Fibroblast of lung (primary cell): Measurements from ENCODE around the gene SDSL. TPM values are rescaled to one million over a fixed set of nuclear protein-coding genes. Genes with fewer than 3 reads are reported as not detected.

ENCODE experiments used
- DNase-seq, 2 donors: peaks; one replicate each; pipeline versions ENCODE4 v3.0.0 to v3.0.0-alpha.2; 2010; ENCODE audit warnings: low read depth in 2 of 2
- H2AFZ ChIP-seq: 2 replicates; pipeline ENCODE4 v1.5.1; 2012; ENCODE audit warnings: low read length, control low read depth, inconsistent platforms
- H3K27ac ChIP-seq: 2 replicates; pipeline ENCODE4 v1.5.1; 2011; ENCODE audit warnings: low read length, control low read depth; ENCODE audit not compliant: insufficient read depth
- H3K27me3 ChIP-seq: 2 replicates; pipeline ENCODE4 v1.5.1; 2011; ENCODE audit warnings: mild to moderate bottlenecking, low read length; ENCODE audit not compliant: control insufficient read depth, insufficient read depth
- H3K36me3 ChIP-seq: 2 replicates; pipeline ENCODE4 v1.5.1; 2011; ENCODE audit warnings: low read length; ENCODE audit not compliant: control insufficient read depth, insufficient read depth
- H3K4me1 ChIP-seq: 2 replicates; pipeline ENCODE4 v1.5.1; 2011; ENCODE audit warnings: low read length; ENCODE audit not compliant: control insufficient read depth, insufficient read depth; ENCODE audit errors: extremely low read depth
- H3K4me2 ChIP-seq: 2 replicates; pipeline ENCODE4 v1.5.1; 2011; ENCODE audit warnings: low read length, control low read depth; ENCODE audit not compliant: insufficient read depth; ENCODE audit errors: extremely low read depth
- H3K4me3 ChIP-seq, 4 experiments: fragments of 200-600 bp in 1 of 4; sonication (generic) in 1 of 4; replicated peaks in 1 of 4; 2 replicates each; pipeline ENCODE4 v1.5.1; 2011 to 2016; ENCODE audit warnings: low read length in 4 of 4, low read depth in 3 of 4, mild to moderate bottlenecking in 3 of 4, control low read depth in 2 of 4, inconsistent platforms in 1 of 4, mixed read lengths in 1 of 4; ENCODE audit not compliant: insufficient read depth in 1 of 4; ENCODE audit errors: control extremely low read depth in 1 of 4
- H3K79me2 ChIP-seq: 2 replicates; pipeline ENCODE4 v1.5.1; 2012; ENCODE audit warnings: mild to moderate bottlenecking, low read length, inconsistent platforms; ENCODE audit not compliant: control insufficient read depth, insufficient read depth
- H3K9ac ChIP-seq: 2 replicates; pipeline ENCODE4 v1.5.1; 2011; ENCODE audit warnings: mild to moderate bottlenecking, low read length, control low read depth; ENCODE audit not compliant: insufficient read depth
- H3K9me3 ChIP-seq: 2 replicates; pipeline ENCODE4 v1.5.1; 2012; ENCODE audit warnings: low read depth, low read length; ENCODE audit not compliant: control insufficient read depth, insufficient read depth
- H4K20me1 ChIP-seq: 2 replicates; pipeline ENCODE4 v1.5.1; 2011; ENCODE audit warnings: low read length; ENCODE audit not compliant: control insufficient read depth, insufficient read depth; ENCODE audit errors: extremely low read depth
- CTCF ChIP-seq, 2 donors: IDR thresholded peaks in 1 of 2; conservative IDR thresholded peaks in 1 of 2; 1 replicate in 1 of 2; 2 replicates in 1 of 2; pipeline ENCODE4 v1.5.1; 2011 to 2012; ENCODE audit warnings: low read length in 2 of 2, control low read depth in 1 of 2, inconsistent platforms in 1 of 2, low read depth in 1 of 2, mild to moderate bottlenecking in 1 of 2
- EZH2 ChIP-seq: IDR thresholded peaks from 2 replicates; pipeline ENCODE4 v1.5.1; 2012; ENCODE audit warnings: low read length, control low read depth, mild to moderate bottlenecking; ENCODE audit errors: missing control alignments
- polyA plus RNA-seq, 2 donors: library from polyadenylated mRNA; depleted of rRNA in 1 of 2; stranded (reverse) in 1 of 2; unstranded in 1 of 2; fragments of >200 nt; gene quantifications; 2 replicates each; pipeline ENCODE4 v1.2.1, GENCODE V29; 2011 to 2012; ENCODE audit warnings: missing spikeins in 1 of 2
- total RNA-seq: library from RNA; depleted of rRNA; stranded (reverse); fragments of >200 nt; gene quantifications from 2 replicates; pipeline ENCODE4 v1.2.1, GENCODE V29; 2014

SDSL gene
- total and polyA plus RNA-seq, 2 donors (not counting 1 experiment from before 2014, with no cell fraction given): 5.1 to 12.4 TPM

- Histone ChIP-seq H3K79me2 (no peaks in the 10 kb centered on the region), H3K36me3 (no peaks in the 10 kb centered on the region), H2AFZ (no peak overlapping the region), H3K4me2 (no peak overlapping the region), H4K20me1 (no peaks in the 10 kb centered on the region), H3K4me3 (no peak overlapping the region), H3K27me3 (no peaks in the 10 kb centered on the region), H3K27ac (no peak overlapping the region), H3K9ac (no peak overlapping the region), H3K9me3 (no peaks in the 10 kb centered on the region), H3K4me1 (no peaks in the 10 kb centered on the region)
- TF ChIP-seq CTCF (conservative IDR thresholded peaks at IDR 0.05 in 1 of 2, IDR thresholded peaks at IDR 0.05 in 1 of 2; ENCODE audit: low read depth in 1 of 2, low read length in 2 of 2) (no peak), EZH2 (no peak)
- DNase-seq: no peak
Measured at GRCh38 chr12:113440336-113440735, 18.2 kb downstream of the SDSL start.

- Histone ChIP-seq H4K20me1 (no peaks in the 10 kb centered on the region), H3K36me3 (no peaks in the 10 kb centered on the region), H3K79me2 (no peaks in the 10 kb centered on the region), H3K9ac (no peak overlapping the region), H3K9me3 (no peaks in the 10 kb centered on the region), H3K4me2 (no peak overlapping the region), H3K4me1 (no peaks in the 10 kb centered on the region), H2AFZ (no peak overlapping the region), H3K27me3 (no peaks in the 10 kb centered on the region), H3K27ac (no peak overlapping the region), H3K4me3 (no peak overlapping the region)
- DNase-seq: no peak
- TF ChIP-seq EZH2: no peak
- no peak for TF ChIP-seq CTCF (conservative IDR thresholded peaks at IDR 0.05 in 1 of 2, IDR thresholded peaks at IDR 0.05 in 1 of 2; ENCODE audit: low read depth in 1 of 2, low read length in 2 of 2)
Measured at GRCh38 chr12:113440947-113441782, 19.0 kb downstream of the SDSL start.

- Histone ChIP-seq H3K4me3 (no peak overlapping the region), H3K27me3 (no peaks in the 10 kb centered on the region), H3K36me3 (no peaks in the 10 kb centered on the region), H3K4me1 (no peaks in the 10 kb centered on the region), H4K20me1 (no peaks in the 10 kb centered on the region), H2AFZ (no peak overlapping the region), H3K4me2 (no peak overlapping the region), H3K79me2 (no peaks in the 10 kb centered on the region), H3K9ac (no peak overlapping the region), H3K9me3 (no peaks in the 10 kb centered on the region), H3K27ac (no peak overlapping the region)
- no peak for DNase-seq
- TF ChIP-seq CTCF (conservative IDR thresholded peaks at IDR 0.05 in 1 of 2, IDR thresholded peaks at IDR 0.05 in 1 of 2; ENCODE audit: low read depth in 1 of 2, low read length in 2 of 2): no peak
- TF ChIP-seq EZH2: no peak
Measured at GRCh38 chr12:113443030-113443539, 20.9 kb downstream of the SDSL start.
